OCI-LY3 (cell line): ENCODE results near the gene CHADL.

Experiments
- EZH2phosphoT487 ChIP-seq: fragments of 200-600 bp; shearing (Covaris generic); IDR thresholded peaks from 2 replicates; pipeline ENCODE4 v1.6.1; 2018; ENCODE audit warnings: antibody characterized with exemption, mixed run types, low read depth
- TF ChIP-seq, protein P1 (sequence below): fragments of 200-600, 300-600 bp; sonication (generic); IDR thresholded peaks from 2 replicates; pipeline ENCODE4 v1.5.1; 2014; ENCODE audit warnings: antibody characterized with exemption, low read length, low read depth

DNA sequence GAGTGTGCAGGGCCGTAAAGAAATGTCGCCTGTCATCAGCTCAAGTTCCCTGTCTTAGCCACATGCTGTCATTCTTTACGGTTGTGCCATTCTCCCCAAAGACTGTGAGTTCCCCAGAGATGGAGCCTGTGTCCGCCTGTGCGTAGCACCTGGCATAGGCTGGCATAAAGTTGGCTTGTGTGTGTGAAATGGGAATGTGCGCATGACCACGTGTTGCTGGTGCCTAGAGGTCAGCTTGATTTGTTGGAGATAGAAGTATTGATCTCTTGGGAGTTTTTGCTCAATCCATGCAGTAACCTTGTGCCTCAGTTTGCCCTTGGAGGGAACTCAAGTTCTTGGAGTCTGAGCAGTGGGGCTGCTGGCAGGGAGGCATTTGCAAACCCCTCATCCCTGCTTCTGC is 9.4 kb downstream of the CHADL start:
- TF ChIP-seq, protein P1, sequence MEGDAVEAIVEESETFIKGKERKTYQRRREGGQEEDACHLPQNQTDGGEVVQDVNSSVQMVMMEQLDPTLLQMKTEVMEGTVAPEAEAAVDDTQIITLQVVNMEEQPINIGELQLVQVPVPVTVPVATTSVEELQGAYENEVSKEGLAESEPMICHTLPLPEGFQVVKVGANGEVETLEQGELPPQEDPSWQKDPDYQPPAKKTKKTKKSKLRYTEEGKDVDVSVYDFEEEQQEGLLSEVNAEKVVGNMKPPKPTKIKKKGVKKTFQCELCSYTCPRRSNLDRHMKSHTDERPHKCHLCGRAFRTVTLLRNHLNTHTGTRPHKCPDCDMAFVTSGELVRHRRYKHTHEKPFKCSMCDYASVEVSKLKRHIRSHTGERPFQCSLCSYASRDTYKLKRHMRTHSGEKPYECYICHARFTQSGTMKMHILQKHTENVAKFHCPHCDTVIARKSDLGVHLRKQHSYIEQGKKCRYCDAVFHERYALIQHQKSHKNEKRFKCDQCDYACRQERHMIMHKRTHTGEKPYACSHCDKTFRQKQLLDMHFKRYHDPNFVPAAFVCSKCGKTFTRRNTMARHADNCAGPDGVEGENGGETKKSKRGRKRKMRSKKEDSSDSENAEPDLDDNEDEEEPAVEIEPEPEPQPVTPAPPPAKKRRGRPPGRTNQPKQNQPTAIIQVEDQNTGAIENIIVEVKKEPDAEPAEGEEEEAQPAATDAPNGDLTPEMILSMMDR = no peak
- TF ChIP-seq EZH2phosphoT487 = no peak
